SH-SY5Y (cell line): ENCODE results near the gene SUN2.

Experiments
- GATA2 ChIP-seq: IDR thresholded peaks from 2 replicates; pipeline ENCODE4 v1.6.1; 2011; ENCODE audit warnings: mild to moderate bottlenecking, low read depth, low read length
- GATA3 ChIP-seq: IDR thresholded peaks from 2 replicates; pipeline ENCODE4 v1.6.1; 2011; ENCODE audit warnings: low read depth, mild to moderate bottlenecking, low read length, moderate library complexity

Gene SUN2

GRCh38 chr22:38700270-38700788 lies 55.5 kb downstream of the SUN2 start:
- TF ChIP-seq GATA3 (no peak), GATA2 (no peak)

DNA sequence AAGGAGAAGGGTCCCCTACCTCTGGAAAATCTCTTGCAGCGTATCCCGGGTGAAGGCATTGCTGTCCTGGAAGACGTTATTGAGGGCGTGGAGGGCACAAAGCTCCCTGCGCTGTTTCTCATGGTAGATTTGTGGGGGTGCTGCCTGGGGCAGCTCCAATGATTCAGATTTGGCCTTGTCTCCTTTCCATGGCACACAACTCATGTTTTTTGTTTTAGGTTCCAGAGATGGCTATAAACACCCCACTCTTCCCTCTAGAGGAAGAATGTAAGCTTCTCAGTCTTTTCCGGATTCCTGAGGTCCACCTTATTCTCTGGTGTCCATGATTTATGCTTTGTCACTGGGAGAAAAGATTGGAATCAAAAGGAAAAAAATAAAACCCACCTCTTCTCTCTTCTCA lies 56.0 kb downstream of the SUN2 start:
- TF ChIP-seq GATA2 (no peak), GATA3 (no peak)

DNA sequence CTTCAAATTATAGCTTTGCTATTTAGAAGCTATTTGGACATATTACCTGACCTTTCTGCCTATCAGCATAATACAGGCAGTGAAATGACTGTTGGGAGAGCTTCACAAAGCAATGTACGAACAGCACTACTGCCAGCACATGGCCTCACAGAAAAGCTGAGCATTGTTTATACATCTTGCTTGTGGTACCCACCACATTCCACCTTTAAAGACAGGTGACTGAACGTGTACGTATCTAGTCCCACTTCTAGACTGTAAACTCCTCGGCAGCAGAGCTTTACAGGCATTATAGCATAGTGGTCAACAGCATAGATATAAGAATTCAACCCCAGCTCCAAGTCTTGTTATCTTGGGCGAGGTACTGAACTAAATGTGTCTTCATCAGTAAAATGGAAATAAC lies 56.7 kb downstream of the SUN2 start:
- TF ChIP-seq GATA3 (no peak), GATA2 (no peak)

- TF ChIP-seq GATA3 (no peak), GATA2 (no peak)
Measured at GRCh38 chr22:38698407-38699094, 57.2 kb downstream of the SUN2 start.

DNA sequence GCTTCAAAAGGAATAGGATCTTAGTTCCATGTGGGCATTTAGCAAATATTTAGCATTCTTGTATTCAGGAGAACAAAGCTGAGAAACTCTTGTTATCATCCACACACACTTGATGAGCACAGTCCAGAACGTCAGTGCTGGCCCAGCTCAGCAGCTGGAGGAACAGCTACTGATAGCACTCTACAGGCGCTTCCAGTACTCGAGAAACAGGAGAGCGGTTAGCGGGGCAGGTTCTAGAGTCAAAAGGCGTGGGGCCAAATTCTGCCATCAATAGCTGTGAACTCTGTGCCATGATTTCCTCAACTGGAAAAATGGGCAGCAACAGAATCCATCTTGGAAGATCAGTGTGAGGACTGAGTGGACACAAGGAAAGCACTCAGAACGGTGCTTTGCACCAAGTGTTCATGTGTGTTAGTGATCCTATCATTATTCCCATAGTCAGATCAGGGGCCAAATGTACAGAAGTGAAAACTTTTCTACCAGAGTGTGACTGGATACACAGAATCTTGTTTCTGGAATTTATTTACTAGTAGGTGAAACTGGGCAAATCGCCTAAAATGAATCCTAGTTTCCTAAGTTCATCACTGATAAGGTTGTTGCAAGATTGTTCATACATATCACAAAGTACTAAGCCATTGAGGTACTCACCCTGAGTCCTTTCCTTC lies 58.2 kb downstream of the SUN2 start:
- TF ChIP-seq GATA2 (no peak), GATA3 (no peak)

DNA sequence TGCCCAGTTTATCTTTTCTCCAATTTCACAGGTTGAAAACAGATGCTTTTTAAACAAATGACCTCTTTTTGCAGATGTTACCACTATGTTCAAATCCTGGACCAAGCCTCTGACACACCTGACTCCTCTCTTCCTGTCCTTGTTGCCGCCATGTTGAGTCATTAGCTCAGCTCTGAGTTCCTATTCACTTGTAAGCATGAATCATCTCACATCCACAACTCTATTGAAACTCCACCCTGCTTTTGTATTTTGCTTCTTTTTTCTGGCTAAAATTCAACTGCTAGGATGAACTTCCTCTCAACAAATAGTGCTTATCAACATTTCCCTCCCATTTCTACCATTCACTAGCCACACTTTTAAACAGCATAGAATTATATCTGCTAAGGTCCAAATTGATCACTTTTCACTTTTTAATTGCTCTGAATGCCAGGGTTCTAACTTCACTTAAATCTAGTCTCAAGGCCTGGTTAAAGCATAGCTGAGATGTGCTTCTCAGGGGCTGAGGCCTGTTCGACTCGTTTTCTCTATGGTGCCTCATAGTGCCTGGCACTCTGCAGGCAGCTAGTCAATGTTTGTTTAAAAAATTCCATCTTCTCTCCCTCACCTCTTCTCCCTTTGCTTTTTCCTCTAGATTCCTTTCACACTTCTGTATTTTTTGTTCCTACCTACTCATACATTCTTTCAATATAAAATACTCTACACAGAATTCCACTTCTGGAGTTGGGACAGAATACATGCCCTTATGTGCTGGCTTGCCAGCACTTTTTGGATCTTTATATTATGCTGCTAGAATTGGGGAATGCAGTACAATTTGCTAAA lies 59.0 kb downstream of the SUN2 start:
- TF ChIP-seq GATA2 = no peak
- no peak for TF ChIP-seq GATA3

- TF ChIP-seq GATA3 (no peak), GATA2 (no peak)
Measured at GRCh38 chr22:38694940-38695339, 60.9 kb downstream of the SUN2 start.

DNA sequence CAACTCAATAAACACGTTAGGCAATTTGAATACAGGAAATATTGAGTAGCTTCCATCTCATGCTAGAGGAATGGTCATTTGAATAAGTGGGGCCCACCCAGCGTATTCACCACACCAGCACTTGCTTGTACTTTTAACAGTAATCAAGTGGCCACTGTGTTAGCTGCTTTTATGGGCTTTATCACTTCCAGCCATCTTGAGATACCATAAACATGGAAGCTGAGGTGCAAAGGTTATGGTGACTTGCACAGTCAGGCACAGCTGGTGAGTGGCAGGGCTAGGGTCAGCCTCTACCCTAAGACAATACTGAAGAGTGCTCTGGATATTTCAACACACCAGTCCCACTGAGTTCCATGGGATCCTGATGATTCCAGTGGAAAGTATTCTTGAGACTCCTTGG lies 61.7 kb downstream of the SUN2 start:
- no peak for TF ChIP-seq GATA3
- TF ChIP-seq GATA2 = no peak

DNA sequence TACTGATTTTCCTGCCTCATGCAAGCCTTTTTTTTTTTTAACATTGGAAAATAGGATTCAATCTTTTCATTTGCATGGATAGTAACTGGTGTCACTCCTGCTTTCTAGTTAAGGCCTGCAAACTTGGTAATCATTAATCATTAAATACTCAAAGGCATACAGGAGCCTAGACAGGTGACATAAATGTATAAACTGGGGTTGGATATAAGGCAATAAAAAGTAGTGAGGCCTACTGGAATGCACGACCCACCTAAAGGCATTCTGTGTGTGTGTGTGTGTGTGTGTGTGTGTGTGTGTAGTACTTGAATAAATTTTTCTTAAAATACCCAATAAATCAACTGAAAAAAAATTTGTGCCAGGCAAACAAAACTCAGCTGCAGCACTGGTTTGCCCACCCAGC lies 66.1 kb downstream of the SUN2 start:
- TF ChIP-seq GATA2 (no peak), GATA3 (no peak)

DNA sequence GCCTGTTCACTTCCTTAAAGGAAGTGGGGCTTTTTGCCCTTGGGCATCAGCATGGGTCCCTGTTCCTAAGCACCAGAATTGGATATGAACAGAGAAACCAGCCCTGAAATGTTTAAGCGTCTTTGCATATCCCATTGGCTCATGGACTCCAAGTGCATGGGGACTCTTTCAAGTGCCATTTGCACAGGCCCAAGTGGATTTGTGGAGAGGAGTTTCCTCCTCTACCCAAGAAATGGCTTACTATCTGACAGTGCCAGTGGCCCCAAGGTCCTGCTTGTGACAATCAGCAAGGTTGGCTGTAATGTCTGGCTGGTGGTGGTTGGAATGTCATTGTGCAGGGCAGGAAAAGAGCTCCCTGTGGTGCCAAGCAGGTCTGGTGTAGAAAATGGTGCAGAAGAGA lies 70.0 kb downstream of the SUN2 start:
- no peak for TF ChIP-seq GATA2
- TF ChIP-seq GATA3 = no peak

DNA sequence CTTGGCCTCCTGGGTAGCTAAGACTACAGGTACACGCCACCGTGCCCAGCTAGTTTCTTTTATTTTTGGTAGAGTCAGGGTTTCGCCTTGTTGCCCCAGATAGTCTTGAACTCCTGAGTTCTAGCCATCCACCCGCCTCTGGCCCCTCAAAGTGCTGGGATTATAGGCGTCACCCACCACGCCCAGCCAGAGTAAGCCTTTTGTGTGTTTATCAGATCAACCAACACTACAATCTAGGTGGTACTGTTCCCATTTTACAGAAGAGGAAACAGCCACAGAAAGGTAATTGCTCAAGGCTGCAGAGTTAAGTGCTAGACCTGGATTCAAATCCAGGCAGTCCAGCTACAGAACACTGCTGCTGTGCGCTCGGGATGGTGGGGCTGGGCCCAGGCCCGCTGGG lies 70.9 kb downstream of the SUN2 start:
- TF ChIP-seq GATA3 = no peak
- no peak for TF ChIP-seq GATA2
